Cortex of kidney (tissue), 1 donor: ENCODE results near the gene JMJD6.
"Not testable (repeated sequence)": the region's sequence is repeated elsewhere in the genome, so short reads cannot be mapped to it uniquely, and the experiment has no call there.

Source experiments
- DNase-seq: peaks from one replicate; lab custom pipeline; 2025; lab: John Stamatoyannopoulos, UW

The JMJD6 gene

DNA sequence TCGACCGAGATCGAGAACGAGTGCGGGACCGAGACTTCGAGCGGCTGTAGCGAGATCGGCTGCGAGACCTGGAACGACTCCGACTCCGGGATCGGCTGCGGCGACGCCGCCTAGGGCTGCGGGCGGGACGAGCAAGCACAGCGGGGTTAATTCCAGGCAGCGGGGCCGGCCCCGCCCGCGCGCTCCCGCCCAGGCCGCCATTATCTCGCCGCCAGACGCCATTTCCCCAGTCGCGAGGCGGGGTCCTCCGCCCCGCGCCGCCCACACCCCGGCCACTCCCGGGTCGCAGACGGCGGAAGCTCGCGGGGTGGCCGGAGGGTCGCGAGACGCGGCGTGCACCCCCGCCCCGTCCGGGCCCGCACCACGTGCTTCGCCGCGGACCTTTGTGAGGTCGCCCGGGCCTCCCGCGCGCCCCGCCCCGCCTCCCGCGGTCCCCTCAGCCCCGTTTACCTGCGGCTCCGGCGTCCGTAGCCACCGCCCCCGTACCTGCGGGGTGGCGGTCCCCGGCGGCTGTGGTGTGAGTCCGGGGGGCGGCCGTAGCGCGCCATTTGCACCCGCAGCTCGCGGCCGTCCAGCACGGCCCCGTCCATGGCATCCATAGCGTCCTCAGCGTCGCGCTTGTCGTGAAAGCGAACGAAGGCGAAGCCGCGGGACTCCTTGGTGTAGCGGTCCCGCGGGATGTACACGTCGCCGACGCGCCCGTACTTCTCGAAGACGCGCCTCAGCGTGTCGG, 10.1 kb upstream of the JMJD6 start:
- DNase-seq: no peak

DNA sequence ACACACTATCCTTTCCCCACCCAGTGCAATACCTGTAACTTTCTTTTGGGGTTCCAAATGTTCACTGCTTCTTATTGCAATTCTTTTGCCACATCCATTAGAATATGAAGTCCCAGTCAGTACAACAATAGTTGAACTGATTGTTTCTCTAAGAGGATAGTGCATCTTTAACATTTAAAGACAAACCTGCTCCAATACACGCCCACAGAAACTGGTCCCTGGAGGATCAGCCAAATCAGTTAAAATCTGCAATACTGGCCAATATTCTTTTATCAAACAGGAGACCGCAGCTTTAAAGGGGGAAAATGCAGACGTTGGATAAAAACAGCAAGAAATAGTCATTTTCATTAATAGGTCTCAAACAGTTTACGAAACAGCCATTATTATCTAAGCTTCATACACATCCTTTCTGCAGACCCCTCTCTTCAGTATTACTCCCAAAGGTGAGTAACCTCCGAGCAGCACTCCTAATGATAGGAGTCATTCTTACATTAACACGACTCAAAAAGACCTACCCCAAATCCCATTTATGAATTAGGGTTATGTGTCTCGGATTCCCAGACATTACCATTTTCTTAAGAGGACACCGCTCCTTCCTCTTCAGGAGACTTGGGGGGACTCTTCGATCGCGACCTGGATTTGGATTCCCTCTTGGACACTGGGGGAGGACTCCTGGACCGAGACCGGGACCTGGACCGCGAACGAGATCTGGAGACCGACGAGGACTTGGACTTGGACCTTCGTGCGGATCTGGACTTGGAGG, 9.4 kb upstream of the JMJD6 start:
- DNase-seq: no peak

- DNase-seq: no peak
Observed at GRCh38 chr17:76735006-76735405, 8.6 kb upstream of the JMJD6 start.

- DNase-seq: no peak
Observed at GRCh38 chr17:76734080-76734840, 7.9 kb upstream of the JMJD6 start.

GRCh38 chr17:76733618-76733957, 7.2 kb upstream of the JMJD6 start:
- no peak for DNase-seq

- DNase-seq: no peak
Observed at GRCh38 chr17:76732734-76733617, 6.6 kb upstream of the JMJD6 start.

GRCh38 chr17:76731800-76732733, 5.7 kb upstream of the JMJD6 start:
- DNase-seq: not testable (repeated sequence)

GRCh38 chr17:76727745-76728456, 1.5 kb upstream of the JMJD6 start:
- DNase-seq: no peak

- DNase-seq: no peak
Observed at GRCh38 chr17:76726776-76727718, 641 bp upstream of the JMJD6 start, which contains the start of gene METTL23. Gene METTL23 (plus strand): TSS chr17:76726839. CDS start chr17:76729711, 2,872 bp downstream.

DNA sequence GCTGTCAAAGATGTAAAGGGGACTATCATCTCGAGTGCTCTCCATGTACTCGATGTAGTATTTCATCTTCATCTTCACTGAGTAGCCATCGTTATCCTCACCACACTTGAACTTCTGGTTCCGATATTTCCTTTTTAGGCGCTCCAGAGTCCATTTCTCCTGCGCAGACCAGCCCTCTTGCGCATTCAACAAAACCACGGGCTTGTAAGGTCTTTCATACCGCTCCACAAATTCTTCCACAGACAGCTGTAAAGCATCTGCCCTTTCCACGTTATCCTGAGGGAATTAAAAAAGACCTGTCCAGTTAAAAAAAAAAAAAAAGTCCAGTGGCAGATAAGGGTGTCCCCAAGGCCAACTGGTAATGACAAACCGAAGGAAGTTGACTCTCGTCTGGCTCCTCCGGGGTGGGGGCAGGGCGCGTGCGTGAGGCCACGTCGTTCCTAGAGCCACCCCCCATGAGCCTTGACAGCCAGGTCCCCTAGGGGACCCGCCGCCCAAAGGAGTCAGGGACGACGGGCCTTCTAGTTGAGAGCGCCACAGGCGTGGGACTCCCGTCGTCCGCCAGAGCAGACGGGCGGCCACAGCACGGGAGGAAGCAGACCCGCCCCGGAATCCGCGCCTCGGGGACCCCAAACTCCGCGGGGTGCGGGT, 701 bp downstream of the JMJD6 start:
- DNase-seq: no peak

- DNase-seq: no peak
Observed at GRCh38 chr17:76723812-76724211, 2.6 kb downstream of the JMJD6 start.

GRCh38 chr17:76722977-76723376, 3.4 kb downstream of the JMJD6 start:
- not testable (repeated sequence) for DNase-seq

DNA sequence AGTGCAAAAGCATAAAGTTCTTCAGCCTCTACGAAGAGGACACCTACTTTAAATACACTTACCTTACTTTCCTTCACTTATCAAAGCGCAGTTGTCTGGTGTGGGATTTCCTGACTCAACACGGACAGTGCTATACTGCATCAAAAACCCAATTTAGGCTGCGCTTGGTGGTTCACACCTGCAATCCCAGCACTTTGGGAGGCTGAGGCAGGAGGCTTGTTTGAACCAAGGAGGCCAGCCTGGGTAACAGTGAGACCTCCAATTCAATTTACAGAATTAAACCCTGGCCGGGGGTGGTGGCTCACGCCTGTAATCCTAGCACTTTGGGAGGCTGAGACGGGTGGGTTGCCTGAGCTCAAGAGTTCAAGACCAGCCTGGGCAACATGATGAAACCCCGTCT, 4.1 kb downstream of the JMJD6 start:
- DNase-seq: no peak

GRCh38 chr17:76721463-76721862, 4.9 kb downstream of the JMJD6 start:
- no peak for DNase-seq

- no peak for DNase-seq
Observed at GRCh38 chr17:76720941-76721340, 5.5 kb downstream of the JMJD6 start.

GRCh38 chr17:76720211-76720610, 6.2 kb downstream of the JMJD6 start:
- DNase-seq: no peak

- DNase-seq: no peak
Observed at GRCh38 chr17:76718516-76718915, 7.9 kb downstream of the JMJD6 start.

- no peak for DNase-seq
Observed at GRCh38 chr17:76716839-76717215, 9.6 kb downstream of the JMJD6 start.
